Measurements from ENCODE around the gene NECTIN1.

DNA sequence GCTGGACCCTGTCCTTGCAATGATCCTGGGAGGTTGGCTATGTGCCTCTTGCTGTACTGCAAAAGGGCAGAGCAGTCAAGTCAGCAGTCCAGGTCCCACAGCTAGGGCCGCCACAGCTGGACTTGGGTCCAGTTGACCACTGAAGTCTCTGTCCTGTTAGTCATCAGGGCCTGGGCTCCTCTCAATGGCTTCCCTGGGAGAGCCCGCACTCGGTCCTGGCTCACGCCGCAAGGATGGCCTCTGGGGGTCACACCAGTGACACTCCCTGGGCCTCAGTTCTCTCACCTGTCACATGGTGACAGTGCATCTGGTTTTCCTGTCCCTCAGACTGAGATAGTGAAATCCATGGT is 85.1 kb downstream of the NECTIN1 start:
- TF ChIP-seq EZH2phosphoT487 (IDR thresholded peaks at IDR 0.05; ENCODE audit: low read depth) (no peak), CTCF (IDR thresholded peaks at IDR 0.05; ENCODE audit: low read depth, low read length) (no peak)
